ENCODE results near the gene WT1. TPM values are rescaled to one million over a fixed set of nuclear protein-coding genes. Genes with fewer than 3 reads are reported as not detected.

WT1 gene
- total RNA-seq, 2 experiments from 2014 or later = not detected

DNA sequence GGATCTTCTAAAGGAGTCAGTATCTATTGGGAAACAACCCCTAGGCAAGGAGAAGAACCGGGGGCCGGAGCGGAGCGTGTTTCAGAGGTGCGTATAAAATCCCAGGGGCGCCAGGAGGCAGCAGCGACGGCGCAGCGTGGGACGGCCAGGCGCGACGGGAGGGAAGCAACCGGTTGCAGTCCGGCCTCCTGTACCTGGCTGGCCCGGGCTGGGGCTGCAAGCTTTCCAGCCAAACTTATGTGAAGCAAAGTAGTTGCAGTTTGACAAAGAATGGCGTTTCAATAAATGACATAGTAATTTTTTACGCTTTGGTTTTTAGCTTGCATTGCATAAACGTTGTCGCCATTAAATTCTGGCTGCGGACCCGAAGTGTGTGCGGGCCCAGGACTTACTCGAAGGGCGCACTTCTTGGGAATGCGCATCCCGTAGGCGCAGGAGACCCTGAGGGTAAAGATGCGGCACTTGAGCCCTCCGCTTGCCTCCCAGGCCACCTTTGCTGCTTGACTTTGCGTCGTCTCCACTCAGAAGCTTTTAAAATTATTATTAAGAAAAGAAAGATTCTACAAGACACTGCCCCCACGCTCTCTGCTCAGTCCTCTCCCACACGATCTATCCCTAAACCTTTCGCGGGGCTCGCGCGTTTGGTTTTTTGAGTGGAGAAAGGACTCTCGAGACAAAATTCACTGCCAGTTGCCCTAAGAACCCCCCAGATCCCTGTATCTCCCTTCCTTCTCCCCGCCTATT is 1.6 kb upstream of the WT1 start:
- peak overlapping the region; percentile 32 for H3K4me3 Mint-ChIP-seq
- ChIA-PET CTCF (no interaction called here), POLR2A (no interaction called here)
- no peak for DNase-seq
- peaks cover 46% of the 10 kb centered on the region for H3K4me1 Mint-ChIP-seq (ENCODE audit: low read depth)
- peaks cover 79% of the 10 kb centered on the region for H3K27me3 Mint-ChIP-seq
- no peak overlapping the region for H3K27ac Mint-ChIP-seq
- no peaks in the 10 kb centered on the region for H3K9me3 Mint-ChIP-seq
- no peaks in the 10 kb centered on the region for H3K36me3 Mint-ChIP-seq
- intact Hi-C loops (cut with micrococcal nuclease) = loop anchor here (5.0 to 10.0 kb wide), 3 partner anchors 178 to 635 kb away; partner anchors contain the start of gene CCDC73

DNA sequence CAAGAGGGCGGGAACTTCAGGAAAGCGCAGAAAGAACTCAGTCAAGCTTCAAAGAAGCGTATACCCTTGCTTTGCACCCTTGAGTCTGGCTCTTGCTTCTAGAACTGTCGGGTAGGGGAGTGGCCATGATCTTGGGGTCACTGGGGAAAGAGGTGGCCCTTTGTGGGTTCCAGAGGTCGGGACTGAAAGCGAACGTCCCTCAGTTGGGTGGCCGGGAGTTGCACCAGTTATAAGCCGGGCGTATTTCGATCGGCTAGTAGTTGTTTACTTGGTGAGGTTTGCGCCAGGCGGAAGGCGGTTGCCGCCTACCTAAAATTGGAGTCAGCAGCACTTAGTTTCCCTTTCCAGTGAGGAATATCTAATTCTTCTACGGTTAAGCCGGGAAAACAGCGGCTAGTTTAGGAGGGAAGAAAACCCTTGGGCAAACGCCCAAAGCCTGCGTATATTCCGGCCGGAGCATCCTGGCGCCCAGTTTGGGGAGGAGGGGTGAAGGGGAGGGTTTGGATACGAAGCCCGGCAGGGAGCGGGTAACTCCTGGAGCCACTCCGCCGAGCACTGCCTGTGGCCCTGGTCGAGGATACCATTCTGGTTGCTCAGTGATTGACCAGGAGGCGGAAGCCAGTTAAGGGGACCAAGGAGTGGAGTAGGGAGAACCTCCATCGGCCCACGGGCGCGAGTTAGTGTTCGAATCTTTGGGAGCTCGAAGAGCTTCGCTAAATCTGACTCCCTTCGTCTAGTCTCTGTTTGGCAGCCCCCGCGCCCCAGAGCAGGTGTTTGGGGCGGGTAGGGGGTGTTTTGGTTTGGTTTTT is 807 bp upstream of the WT1 start:
- H3K4me1 Mint-ChIP-seq (ENCODE audit: low read depth) = peaks cover 46% of the 10 kb centered on the region
- ChIA-PET POLR2A (no interaction called here), CTCF (no interaction called here)
- no peaks in the 10 kb centered on the region for H3K36me3 Mint-ChIP-seq
- peaks cover 78% of the 10 kb centered on the region for H3K27me3 Mint-ChIP-seq
- H3K27ac Mint-ChIP-seq = no peak overlapping the region
- no peaks in the 10 kb centered on the region for H3K9me3 Mint-ChIP-seq
- DNase-seq = no peak
- intact Hi-C loops (cut with micrococcal nuclease) = loop anchor here (5.0 to 10.0 kb wide), 3 partner anchors 179 to 634 kb away; partner anchors contain the start of gene CCDC73
- peak overlapping the region; percentile 53 for H3K4me3 Mint-ChIP-seq

DNA sequence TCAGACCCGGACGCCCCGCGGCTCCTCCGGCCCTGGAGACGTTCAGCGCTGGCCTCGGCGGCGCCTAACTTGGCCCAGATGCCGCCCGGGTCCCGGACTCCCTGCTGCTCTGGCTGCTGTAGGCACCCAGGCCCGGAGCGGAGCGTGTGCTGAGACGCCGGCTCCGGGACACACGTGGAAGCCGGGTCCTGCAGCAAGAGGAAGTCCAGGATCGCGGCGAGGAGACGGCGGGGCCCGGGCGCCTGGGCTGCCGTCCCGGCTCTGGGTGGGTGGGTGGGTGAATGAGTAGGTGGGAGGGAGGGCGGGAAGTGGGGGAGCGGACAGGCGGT is 223 bp downstream of the WT1 start:
- no peak overlapping the region for H3K4me3 Mint-ChIP-seq
- ChIA-PET CTCF (no interaction called here), POLR2A (no interaction called here)
- peaks cover 76% of the 10 kb centered on the region for H3K27me3 Mint-ChIP-seq
- no peak overlapping the region for H3K27ac Mint-ChIP-seq
- H3K36me3 Mint-ChIP-seq = no peaks in the 10 kb centered on the region
- intact Hi-C loops (cut with micrococcal nuclease) = loop anchor here (5.0 to 10.0 kb wide), 3 partner anchors 180 to 633 kb away; partner anchors contain the start of gene CCDC73
- H3K9me3 Mint-ChIP-seq = no peaks in the 10 kb centered on the region
- H3K4me1 Mint-ChIP-seq (ENCODE audit: low read depth) = peaks cover 46% of the 10 kb centered on the region
- no peak for DNase-seq

DNA sequence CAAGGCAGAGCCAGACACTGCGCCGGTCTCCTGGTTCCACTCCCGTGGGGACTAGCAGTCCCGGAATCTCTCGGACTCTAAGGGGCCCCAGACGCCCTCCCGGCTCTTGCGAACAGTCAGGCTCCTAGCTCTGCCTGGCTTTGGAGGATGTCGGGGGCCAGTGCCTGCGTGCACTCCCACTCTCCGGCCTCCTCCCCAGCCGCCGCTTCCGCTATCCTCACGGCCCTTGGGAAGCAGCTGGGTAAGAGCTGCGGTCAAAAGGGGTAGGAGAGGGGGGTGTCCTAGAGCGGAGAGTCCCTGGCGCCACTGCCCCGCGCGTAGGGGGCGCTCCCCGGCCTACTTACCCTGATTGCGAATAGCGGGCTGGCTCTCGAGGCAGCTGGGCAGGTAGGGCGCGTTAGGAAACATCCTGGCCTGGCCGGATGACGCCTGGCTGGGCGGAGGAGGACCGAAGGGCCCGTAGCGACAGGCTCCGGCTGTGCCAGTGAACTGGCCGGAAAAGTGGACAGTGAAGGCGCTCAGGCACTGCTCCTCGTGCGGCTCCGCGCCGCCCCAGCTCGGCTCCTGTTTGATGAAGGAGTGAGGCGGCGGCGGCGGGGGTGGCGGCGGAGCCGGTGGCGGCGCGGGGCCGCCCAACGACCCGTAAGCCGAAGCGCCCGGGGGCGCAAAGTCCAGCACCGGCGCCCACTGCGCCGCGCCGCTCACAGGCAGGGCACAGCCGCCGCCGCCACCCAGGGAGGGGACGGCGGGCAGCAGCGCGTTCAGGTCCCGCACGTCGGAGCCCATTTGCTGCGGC is 785 bp downstream of the WT1 start:
- Mint-ChIP-seq H3K4me3 (peak overlapping the region; percentile 43), H3K9me3 (no peaks in the 10 kb centered on the region), H3K4me1 (ENCODE audit: low read depth) (peaks cover 45% of the 10 kb centered on the region), H3K27me3 (peaks cover 76% of the 10 kb centered on the region), H3K27ac (no peak overlapping the region), H3K36me3 (no peaks in the 10 kb centered on the region)
- intact Hi-C loops (cut with micrococcal nuclease) = loop anchor here (5.0 to 10.0 kb wide), 3 partner anchors 180 to 632 kb away; partner anchors contain the start of gene CCDC73
- no peak for DNase-seq
- ChIA-PET POLR2A (interaction anchor here (0.6 kb wide), 1 partner anchor 10 kb away, joined by 3 read pairs; no protein-coding TSS in a partner anchor), CTCF (no interaction called here)

- ChIA-PET CTCF (no interaction called here), POLR2A (interaction anchor here (0.6 kb wide), 1 partner anchor 10 kb away, joined by 3 read pairs; no protein-coding TSS in a partner anchor)
- Mint-ChIP-seq H3K27me3 (peaks cover 77% of the 10 kb centered on the region), H3K9me3 (no peaks in the 10 kb centered on the region), H3K4me1 (ENCODE audit: low read depth) (peaks cover 43% of the 10 kb centered on the region), H3K27ac (no peak overlapping the region), H3K36me3 (no peaks in the 10 kb centered on the region), H3K4me3 (no peak overlapping the region)
- no peak for DNase-seq
- intact Hi-C loops (cut with micrococcal nuclease) = loop anchor here (10.0 kb wide), 2 partner anchors 181 to 361 kb away; partner anchors contain the start of gene CCDC73
Measured at GRCh38 chr11:32433914-32434355, 1.4 kb downstream of the WT1 start.

GRCh38 chr11:32433101-32433913 is 2.0 kb downstream of the WT1 start:
- Mint-ChIP-seq H3K27ac (no peak overlapping the region), H3K4me3 (no peak overlapping the region), H3K27me3 (peaks cover 78% of the 10 kb centered on the region), H3K9me3 (no peaks in the 10 kb centered on the region), H3K4me1 (ENCODE audit: low read depth) (peaks cover 41% of the 10 kb centered on the region), H3K36me3 (no peaks in the 10 kb centered on the region)
- ChIA-PET CTCF (no interaction called here), POLR2A (no interaction called here)
- DNase-seq = no peak
- intact Hi-C loops (cut with micrococcal nuclease) = loop anchor here (10.0 kb wide), 2 partner anchors 181 to 361 kb away; partner anchors contain the start of gene CCDC73

GRCh38 chr11:32432565-32432964 is 2.8 kb downstream of the WT1 start:
- no peaks in the 10 kb centered on the region for H3K36me3 Mint-ChIP-seq
- intact Hi-C loops (cut with micrococcal nuclease) = loop anchor here (10.0 kb wide), 2 partner anchors 182 to 362 kb away; partner anchors contain the start of gene CCDC73
- H3K27ac Mint-ChIP-seq = no peak overlapping the region
- peaks cover 41% of the 10 kb centered on the region for H3K4me1 Mint-ChIP-seq (ENCODE audit: low read depth)
- H3K27me3 Mint-ChIP-seq = peaks cover 78% of the 10 kb centered on the region
- ChIA-PET CTCF (no interaction called here), POLR2A (no interaction called here)
- H3K4me3 Mint-ChIP-seq = no peak overlapping the region
- no peaks in the 10 kb centered on the region for H3K9me3 Mint-ChIP-seq
- DNase-seq = no peak

DNA sequence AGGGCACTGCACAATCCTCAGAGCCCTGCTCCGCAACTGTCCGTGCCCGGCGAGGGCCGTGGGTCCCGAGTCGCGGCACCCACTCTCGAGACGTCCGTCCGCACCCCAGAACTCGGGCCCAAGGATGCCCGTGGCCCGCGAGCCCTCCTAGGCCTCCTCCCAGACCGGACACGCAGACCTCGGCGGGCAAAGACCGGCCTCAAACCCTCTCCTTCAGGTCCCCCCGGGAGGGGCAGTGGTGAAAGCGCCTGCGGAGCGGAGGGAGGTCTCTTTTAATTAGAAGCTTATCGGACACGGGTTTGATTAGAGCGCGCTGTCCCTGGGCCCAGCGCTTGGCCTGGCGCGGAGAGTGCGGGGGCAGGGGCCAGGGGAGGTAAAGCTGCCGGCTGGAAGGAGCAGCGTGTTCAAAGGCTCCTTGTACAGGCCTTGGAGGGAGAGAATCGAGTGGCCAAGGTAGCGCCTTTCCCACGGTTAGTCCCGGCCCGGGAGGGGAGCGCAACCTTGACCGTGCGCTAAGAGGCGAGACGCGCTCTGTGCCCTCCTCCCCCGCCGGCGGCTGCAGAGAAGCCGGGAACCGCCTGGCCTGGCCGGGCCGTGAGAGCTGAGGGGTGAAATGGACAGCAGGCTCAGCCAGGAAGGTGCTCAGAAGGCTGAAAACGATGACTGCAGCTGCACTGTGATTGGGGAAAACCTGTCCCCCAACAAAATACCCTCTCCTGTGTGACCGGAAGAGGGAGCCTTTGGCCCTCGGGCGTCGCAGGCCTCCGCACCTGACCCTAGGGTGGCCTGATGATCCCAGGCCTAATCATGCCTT is 4.6 kb downstream of the WT1 start:
- no peak for DNase-seq
- intact Hi-C loops (cut with micrococcal nuclease) = loop anchor here (10.0 kb wide), 2 partner anchors 184 to 364 kb away; partner anchors contain the start of gene CCDC73
- no peak overlapping the region for H3K27ac Mint-ChIP-seq
- no peaks in the 10 kb centered on the region for H3K9me3 Mint-ChIP-seq
- peaks cover 80% of the 10 kb centered on the region for H3K27me3 Mint-ChIP-seq
- peaks cover 31% of the 10 kb centered on the region for H3K4me1 Mint-ChIP-seq (ENCODE audit: low read depth)
- H3K36me3 Mint-ChIP-seq = no peaks in the 10 kb centered on the region
- H3K4me3 Mint-ChIP-seq = no peak overlapping the region
- POLR2A ChIA-PET = interaction anchor here (0.7 kb wide), 1 partner anchor 107 kb away, joined by 3 read pairs; no protein-coding TSS in a partner anchor
- CTCF ChIA-PET = interaction anchor here (0.7 to 1.4 kb wide), 5 partner anchors 9 to 607 kb away, joined by 3 to 4 read pairs (median 3); no protein-coding TSS in a partner anchor

DNA sequence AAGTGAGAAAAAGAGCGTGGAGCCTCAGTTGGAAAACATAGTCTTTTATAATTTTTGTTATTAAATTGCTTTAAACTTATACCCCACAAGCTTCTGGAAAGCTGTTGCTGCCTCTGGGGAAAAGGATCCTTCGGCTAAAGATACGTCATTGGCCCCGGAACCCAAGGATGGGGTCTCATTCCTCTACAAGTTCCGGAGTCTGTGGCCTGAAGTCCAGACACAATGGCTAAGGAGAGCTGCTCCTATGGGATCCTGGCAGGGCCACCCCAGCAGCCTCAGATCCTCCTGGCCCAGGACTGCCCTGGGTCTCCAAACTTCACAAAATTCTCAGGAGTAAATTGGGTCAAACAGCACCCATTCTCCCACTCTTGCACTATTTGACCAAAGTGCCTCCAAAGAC is 5.9 kb downstream of the WT1 start:
- ChIA-PET CTCF (interaction anchor here (1.2 kb wide), 2 partner anchors 14 to 55 kb away, joined by 3 read pairs; no protein-coding TSS in a partner anchor), POLR2A (no interaction called here)
- intact Hi-C loops (cut with micrococcal nuclease) = no loop called here
- DNase-seq = no peak
- no peak overlapping the region for H3K27ac Mint-ChIP-seq
- no peaks in the 10 kb centered on the region for H3K36me3 Mint-ChIP-seq
- H3K4me3 Mint-ChIP-seq = no peak overlapping the region
- peaks cover 84% of the 10 kb centered on the region for H3K27me3 Mint-ChIP-seq
- H3K4me1 Mint-ChIP-seq (ENCODE audit: low read depth) = peaks cover 27% of the 10 kb centered on the region
- no peaks in the 10 kb centered on the region for H3K9me3 Mint-ChIP-seq

GRCh38 chr11:32428665-32429303 is 6.6 kb downstream of the WT1 start:
- Mint-ChIP-seq H3K9me3 (no peaks in the 10 kb centered on the region), H3K4me1 (ENCODE audit: low read depth) (peaks cover 20% of the 10 kb centered on the region), H3K36me3 (no peaks in the 10 kb centered on the region), H3K4me3 (no peak overlapping the region), H3K27me3 (peaks cover 83% of the 10 kb centered on the region), H3K27ac (no peak overlapping the region)
- intact Hi-C loops (cut with micrococcal nuclease) = no loop called here
- ChIA-PET POLR2A (no interaction called here), CTCF (no interaction called here)
- DNase-seq = no peak

Data from activated CD4-positive, alpha-beta memory T cell treated with anti-CD3 and anti-CD28 coated beads for 36 hours (primary cell).